ENCODE data around the gene ACAA1. TPM values are rescaled to one million over a fixed set of nuclear protein-coding genes. Genes with fewer than 3 reads are reported as not detected.

ACAA1 gene
- total RNA-seq, 4 donors from 2014 or later, result 24.5 to 31.2 (median 29.3) TPM

GRCh38 chr3:38147421-38147820 is 10.5 kb upstream of the ACAA1 start:
- Histone ChIP-seq H3K4me1 (no peaks in the 10 kb centered on the region), H3K27ac (no peak overlapping the region), H3K9me3 (no peaks in the 10 kb centered on the region), H3K4me3 (no peak overlapping the region), H3K36me3 (no peaks in the 10 kb centered on the region), H3K27me3 (no peaks in the 10 kb centered on the region)
- no peak for DNase-seq
- no peak for ATAC-seq
- in situ Hi-C loops (cut with MboI; ENCODE audit: low sequenced_read_pairs in 4 of 4), result loop anchor here in 3 of 4 donors (25.0 kb wide), 1 partner anchor 340 kb away; the partner anchor contains the start of gene EXOG (in 3 of the 3)
- intact Hi-C loops (cut with DNase I; ENCODE audit: low total_unique reads), result no loop called here
- TF ChIP-seq CTCF (IDR thresholded peaks at IDR 0.05 in 4 of 5, conservative IDR thresholded peaks at IDR 0.05 in 1 of 5) (no peak), POLR2A (IDR thresholded peaks at IDR 0.05) (no peak)

GRCh38 chr3:38146504-38146903 is 9.6 kb upstream of the ACAA1 start:
- no peaks in the 10 kb centered on the region for H3K9me3 ChIP-seq
- H3K4me3 ChIP-seq, result no peak overlapping the region
- in situ Hi-C loops (cut with MboI; ENCODE audit: low sequenced_read_pairs in 4 of 4) (loop anchor here in 3 of 4 donors (25.0 kb wide), 1 partner anchor 341 kb away; the partner anchor contains the start of gene EXOG (in 3 of the 3)), intact Hi-C loops (cut with DNase I; ENCODE audit: low total_unique reads) (no loop called here)
- ATAC-seq, result no peak
- H3K27ac ChIP-seq, result no peak overlapping the region
- no peak for DNase-seq
- no peaks in the 10 kb centered on the region for H3K4me1 ChIP-seq
- TF ChIP-seq CTCF (IDR thresholded peaks at IDR 0.05 in 4 of 5, conservative IDR thresholded peaks at IDR 0.05 in 1 of 5) (no peak), POLR2A (IDR thresholded peaks at IDR 0.05) (no peak)
- H3K36me3 ChIP-seq, result peaks cover 0 to 6% of the 10 kb centered on the region in 2 donors
- no peaks in the 10 kb centered on the region for H3K27me3 ChIP-seq

GRCh38 chr3:38143511-38143910 is 6.6 kb upstream of the ACAA1 start:
- peaks cover 0 to 7% of the 10 kb centered on the region in 2 donors for H3K4me1 ChIP-seq
- H3K4me3 ChIP-seq, result no peak overlapping the region
- ATAC-seq, result no peak
- in situ Hi-C loops (cut with MboI; ENCODE audit: low sequenced_read_pairs in 4 of 4), result loop anchor here in 3 of 4 donors (25.0 kb wide), 1 partner anchor 344 kb away; the partner anchor contains the start of gene EXOG (in 3 of the 3)
- no peaks in the 10 kb centered on the region for H3K27me3 ChIP-seq
- TF ChIP-seq POLR2A (IDR thresholded peaks at IDR 0.05) (no peak), CTCF (IDR thresholded peaks at IDR 0.05 in 4 of 5, conservative IDR thresholded peaks at IDR 0.05 in 1 of 5) (no peak)
- peaks cover 0 to 12% of the 10 kb centered on the region in 2 donors for H3K36me3 ChIP-seq
- H3K9me3 ChIP-seq, result no peaks in the 10 kb centered on the region
- no peak for DNase-seq
- intact Hi-C loops (cut with DNase I; ENCODE audit: low total_unique reads), result no loop called here
- no peak overlapping the region for H3K27ac ChIP-seq

- Histone ChIP-seq H3K27me3 (no peaks in the 10 kb centered on the region), H3K4me3 (no peak overlapping the region), H3K4me1 (peaks cover 4 to 9% of the 10 kb centered on the region in 2 donors), H3K27ac (no peak overlapping the region), H3K9me3 (no peaks in the 10 kb centered on the region), H3K36me3 (peaks cover 0 to 12% of the 10 kb centered on the region in 2 donors)
- ATAC-seq (no peak), DNase-seq (no peak)
- intact Hi-C loops (cut with DNase I; ENCODE audit: low total_unique reads), result no loop called here
- in situ Hi-C loops (cut with MboI; ENCODE audit: low sequenced_read_pairs in 4 of 4), result loop anchor here in 3 of 4 donors (25.0 kb wide), 1 partner anchor 344 kb away; the partner anchor contains the start of gene EXOG (in 3 of the 3)
- TF ChIP-seq CTCF (IDR thresholded peaks at IDR 0.05 in 4 of 5, conservative IDR thresholded peaks at IDR 0.05 in 1 of 5), result no peak
- TF ChIP-seq POLR2A (IDR thresholded peaks at IDR 0.05), result no peak
These were observed 6.0 kb upstream of the ACAA1 start for GRCh38 chr3:38142959-38143358.

- H3K27ac ChIP-seq, result no peak overlapping the region
- peaks cover 8 to 12% of the 10 kb centered on the region in 2 donors for H3K4me1 ChIP-seq
- DNase-seq, result no peak
- no peaks in the 10 kb centered on the region for H3K9me3 ChIP-seq
- H3K4me3 ChIP-seq, result no peak overlapping the region
- in situ Hi-C loops (cut with MboI; ENCODE audit: low sequenced_read_pairs in 4 of 4) (loop anchor here in 3 of 4 donors (25.0 kb wide), 1 partner anchor 345 kb away; the partner anchor contains the start of gene EXOG (in 3 of the 3)), intact Hi-C loops (cut with DNase I; ENCODE audit: low total_unique reads) (no loop called here)
- TF ChIP-seq POLR2A (IDR thresholded peaks at IDR 0.05), result no peak
- TF ChIP-seq CTCF (IDR thresholded peaks at IDR 0.05 in 4 of 5, conservative IDR thresholded peaks at IDR 0.05 in 1 of 5), result no peak
- peaks cover 0 to 12% of the 10 kb centered on the region in 2 donors for H3K36me3 ChIP-seq
- ATAC-seq, result no peak
- no peaks in the 10 kb centered on the region for H3K27me3 ChIP-seq
These were observed 5.0 kb upstream of the ACAA1 start for GRCh38 chr3:38141952-38142273.
